OCI-LY1 (cell line): ENCODE results near the gene HDC.

Experiments used
- H2AFZ ChIP-seq: fragments of 200-600 bp; sonication (generic), shearing (Covaris generic); 2 replicates; pipeline ENCODE4 v1.6.0; 2014; ENCODE audit warnings: antibody characterized with exemption, mild to moderate bottlenecking, low read length
- H3F3A ChIP-seq: fragments of 200-600 bp; sonication (generic), shearing (Covaris generic); 2 replicates; pipeline ENCODE4 v1.6.0; 2014; ENCODE audit warnings: mild to moderate bottlenecking, antibody characterized with exemption, low read length, moderate library complexity; ENCODE audit not compliant: insufficient read depth
- H3K27ac ChIP-seq: fragments of 200-600 bp; sonication (generic); 2 replicates; pipeline ENCODE4 v1.5.1; 2014; ENCODE audit warnings: low read length, mixed run types, mild to moderate bottlenecking, low read depth; ENCODE audit not compliant: poor library complexity, severe bottlenecking
- H3K27me3 ChIP-seq: fragments of 200-600 bp; sonication (generic); 2 replicates; pipeline ENCODE4 v1.6.0; 2014; ENCODE audit warnings: antibody characterized with exemption, mild to moderate bottlenecking, low read length, moderate library complexity; ENCODE audit not compliant: insufficient read depth
- H3K36me3 ChIP-seq: fragments of 200-600 bp; sonication (generic); 2 replicates; pipeline ENCODE4 v1.6.1; 2014; ENCODE audit warnings: mild to moderate bottlenecking, antibody characterized with exemption, low read length, moderate library complexity, mixed read lengths; ENCODE audit not compliant: insufficient read depth
- H3K4me1 ChIP-seq: fragments of 200-600 bp; sonication (generic); 2 replicates; pipeline ENCODE4 v1.5.1; 2014; ENCODE audit warnings: mild to moderate bottlenecking, low read length, moderate library complexity; ENCODE audit not compliant: insufficient read depth, severe bottlenecking
- H3K4me2 ChIP-seq: fragments of 200-600 bp; sonication (generic), shearing (Covaris generic); 2 replicates; pipeline ENCODE4 v1.6.1; 2014; ENCODE audit warnings: low read length
- H3K4me3 ChIP-seq: fragments of 200-600 bp; sonication (generic); 2 replicates; pipeline ENCODE4 v1.5.1; 2014; ENCODE audit warnings: low read length, low read depth, mild to moderate bottlenecking, mixed read lengths; ENCODE audit not compliant: poor library complexity, severe bottlenecking
- H3K79me2 ChIP-seq: fragments of 200-600 bp; shearing (Covaris generic); 2 replicates; pipeline ENCODE4 v1.6.1; 2016; ENCODE audit warnings: mixed run types, low read length, mixed read lengths; ENCODE audit not compliant: insufficient read depth
- H3K9ac ChIP-seq: fragments of 200-600 bp; sonication (generic), shearing (Covaris generic); 2 replicates; pipeline ENCODE4 v1.6.1; 2014; ENCODE audit warnings: mild to moderate bottlenecking, low read length, mixed read lengths
- H3K9me2 ChIP-seq: fragments of 200-600 bp; sonication (generic), shearing (Covaris generic); 2 replicates; pipeline ENCODE4 v1.6.1; 2014; ENCODE audit warnings: low read depth, mild to moderate bottlenecking, low read length, mixed read lengths
- H3K9me3 ChIP-seq: fragments of 200-600 bp; shearing (Covaris generic); 2 replicates; pipeline ENCODE4 v1.6.1; 2014; ENCODE audit warnings: low read length, mixed read lengths
- H4K20me1 ChIP-seq: fragments of 200-600 bp; sonication (generic), shearing (Covaris generic); 2 replicates; pipeline ENCODE4 v1.6.0; 2016; ENCODE audit warnings: mild to moderate bottlenecking, low read length; ENCODE audit not compliant: insufficient read depth
- CTCF ChIP-seq: fragments of 200-600 bp; sonication (generic), shearing (Covaris generic); IDR thresholded peaks from 2 replicates; pipeline ENCODE4 v1.5.1; 2017; ENCODE audit warnings: mild to moderate bottlenecking, antibody characterized with exemption, low read length, moderate library complexity, mixed read lengths
- EZH2 ChIP-seq: fragments of 200-600 bp; sonication (generic), shearing (Covaris generic); IDR thresholded peaks from 2 replicates; pipeline ENCODE4 v1.8.0; 2017; ENCODE audit warnings: borderline replicate concordance, mixed run types, mild to moderate bottlenecking, antibody characterized with exemption, low read length, moderate library complexity, mixed read lengths

HDC gene

DNA sequence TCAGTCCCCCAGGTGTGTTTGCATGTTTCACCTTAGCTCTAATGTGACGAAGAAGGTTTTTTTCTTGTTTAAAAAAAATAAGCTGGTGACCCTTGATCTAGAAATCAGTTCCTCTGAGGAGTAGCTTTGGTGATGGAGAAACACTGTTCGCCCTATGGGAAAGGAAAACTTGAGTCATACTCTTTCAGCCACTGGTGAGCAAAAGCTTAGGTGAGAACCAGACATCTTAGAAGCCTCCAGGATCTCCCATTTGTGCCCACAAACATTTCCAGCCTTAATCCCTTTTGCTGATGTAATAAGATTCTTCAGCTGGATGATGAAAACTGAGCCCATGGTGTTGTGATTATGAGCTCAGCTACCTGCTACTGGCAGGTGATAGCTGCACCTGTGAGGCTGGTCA lies 45.7 kb downstream of the HDC start:
- Histone ChIP-seq H3K9me2 (no peaks in the 10 kb centered on the region), H3K9ac (no peak overlapping the region), H3K4me3 (no peak overlapping the region), H2AFZ (no peak overlapping the region), H3F3A (no peaks in the 10 kb centered on the region), H3K36me3 (no peaks in the 10 kb centered on the region), H3K4me2 (no peak overlapping the region), H3K27me3 (no peaks in the 10 kb centered on the region), H3K4me1 (no peaks in the 10 kb centered on the region), H3K9me3 (no peaks in the 10 kb centered on the region), H3K79me2 (no peaks in the 10 kb centered on the region), H4K20me1 (no peaks in the 10 kb centered on the region), H3K27ac (no peak overlapping the region)
- TF ChIP-seq EZH2 (no peak), CTCF (no peak)

DNA sequence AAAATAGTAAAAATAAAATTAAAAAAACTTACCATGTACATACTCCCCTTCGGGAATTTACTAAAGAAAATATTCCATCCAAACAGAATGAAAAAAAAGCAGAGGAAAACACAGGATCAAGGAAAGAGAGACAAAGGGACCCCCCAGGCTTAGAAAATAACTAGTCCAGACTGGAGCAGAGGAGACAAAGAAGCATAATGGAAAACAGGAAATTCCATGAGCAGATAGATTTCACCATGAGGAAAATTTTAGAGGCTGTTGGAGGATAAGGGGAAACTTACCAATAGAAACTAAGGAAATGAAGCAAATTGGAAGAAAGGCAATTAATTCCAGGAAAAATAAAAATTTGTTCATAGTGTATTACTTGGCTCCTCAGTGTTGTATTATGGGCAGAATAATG lies 46.8 kb downstream of the HDC start:
- Histone ChIP-seq H3K27me3 (no peaks in the 10 kb centered on the region), H3K4me2 (no peak overlapping the region), H3K27ac (no peak overlapping the region), H3K36me3 (no peaks in the 10 kb centered on the region), H3K79me2 (no peaks in the 10 kb centered on the region), H2AFZ (no peak overlapping the region), H3K9ac (no peak overlapping the region), H4K20me1 (no peaks in the 10 kb centered on the region), H3K9me3 (no peaks in the 10 kb centered on the region), H3K9me2 (no peaks in the 10 kb centered on the region), H3K4me3 (no peak overlapping the region), H3K4me1 (no peaks in the 10 kb centered on the region), H3F3A (no peaks in the 10 kb centered on the region)
- TF ChIP-seq EZH2 (no peak), CTCF (no peak)

- Histone ChIP-seq H3K4me3 (no peak overlapping the region), H3K27ac (no peak overlapping the region)
Observed at GRCh38 chr15:50218291-50218690, 47.2 kb downstream of the HDC start.

More at GRCh38 chr15:50218291-50218690, 47.2 kb downstream of the HDC start:
- Histone ChIP-seq H3K9me3 (no peaks in the 10 kb centered on the region), H3K9ac (no peak overlapping the region), H3K36me3 (no peaks in the 10 kb centered on the region), H3K79me2 (no peaks in the 10 kb centered on the region), H3K9me2 (no peaks in the 10 kb centered on the region), H3K27me3 (no peaks in the 10 kb centered on the region), H3K4me2 (no peak overlapping the region), H3K4me1 (no peaks in the 10 kb centered on the region), H2AFZ (no peak overlapping the region), H4K20me1 (no peaks in the 10 kb centered on the region), H3F3A (no peaks in the 10 kb centered on the region)
- no peak for TF ChIP-seq CTCF
- no peak for TF ChIP-seq EZH2
